A673 (cell line): ENCODE results near the gene ATRN. TPM values are rescaled to one million over a fixed set of nuclear protein-coding genes. Genes with fewer than 3 reads are reported as not detected.

Source experiments
- BruUV-seq: library from RNA; stranded (reverse); fragments of 400-500 nt; replicated peaks from 2 replicates; lab custom pipeline; 2021; lab: Mats Ljungman, UMichigan
- CTCF ChIA-PET: fragments of 300-600 bp; sonication (Branson Sonifier 250); formaldehyde crosslinking; loops from one replicate; lab custom pipeline; 2022; ENCODE audit warnings: antibody characterized with exemption; lab: Charles Lee
- POLR2A ChIA-PET: fragments of 300-600 bp; sonication (Branson Sonifier 250); formaldehyde crosslinking; loops from one replicate; lab custom pipeline; 2022; ENCODE audit warnings: antibody characterized with exemption; ENCODE audit not compliant: low non-redundant PET; lab: Charles Lee
- DNase-seq: peaks from one replicate; pipeline ENCODE4 v3.0.0-alpha.2; 2015; ENCODE audit warnings: low spot score
- H3K27ac ChIP-seq: fragments of 200-600 bp; sonication (generic); 2 replicates; pipeline ENCODE4 v1.5.1; 2016; ENCODE audit warnings: mixed run types, low read depth, mild to moderate bottlenecking, mixed read lengths, antibody characterized with exemption, low read length; ENCODE audit not compliant: poor library complexity, severe bottlenecking
- H3K27me3 ChIP-seq: fragments of 200-600 bp; sonication (generic); replicated peaks from 2 replicates; pipeline ENCODE4 v1.6.1; 2017; ENCODE audit warnings: mixed run types, low read depth, mild to moderate bottlenecking, mixed read lengths, antibody characterized with exemption, low read length; ENCODE audit not compliant: insufficient read depth, poor library complexity
- H3K36me3 ChIP-seq: fragments of 200-600 bp; sonication (generic); 2 replicates; pipeline ENCODE4 v1.6.1; 2016; ENCODE audit warnings: mixed run types, mild to moderate bottlenecking, mixed read lengths, antibody characterized with exemption, low read length; ENCODE audit not compliant: insufficient read depth, poor library complexity, severe bottlenecking
- H3K4me1 ChIP-seq: fragments of 200-600 bp; sonication (generic); 2 replicates; pipeline ENCODE4 v1.6.1; 2017; ENCODE audit warnings: mixed run types, mild to moderate bottlenecking, mixed read lengths, antibody characterized with exemption, low read length; ENCODE audit not compliant: insufficient read depth, poor library complexity, severe bottlenecking
- H3K4me3 ChIP-seq: fragments of 200-600 bp; sonication (generic); 2 replicates; pipeline ENCODE4 v1.5.1; 2016; ENCODE audit warnings: low read depth, mixed run types, mild to moderate bottlenecking, mixed read lengths, low read length; ENCODE audit not compliant: poor library complexity, severe bottlenecking
- H3K9me3 ChIP-seq: fragments of 200-600 bp; sonication (generic); 2 replicates; pipeline ENCODE4 v1.6.1; 2016; ENCODE audit warnings: mixed run types, low read depth, mild to moderate bottlenecking, mixed read lengths, antibody characterized with exemption, low read length; ENCODE audit not compliant: poor library complexity, severe bottlenecking
- EZH2 ChIP-seq: fragments of 200-600 bp; sonication (generic); IDR thresholded peaks from 2 replicates; pipeline ENCODE4 v1.6.1; 2017; ENCODE audit warnings: borderline replicate concordance, low read depth, mild to moderate bottlenecking, mixed read lengths, antibody characterized with exemption, low read length; ENCODE audit not compliant: poor library complexity, severe bottlenecking
- intact Hi-C: fragments of 100-400 bp; cut with micrococcal nuclease; formaldehyde crosslinking; loops from one replicate; pipeline ENCODE4 v1.10.0; 2022; ENCODE audit not compliant: unreplicated experiment
- total RNA-seq: library from RNA; stranded (reverse); gene quantifications from 2 replicates; pipeline ENCODE4 v1.2.3, GENCODE V29; 2021
- TF ChIP-seq, protein P1 (sequence below): fragments of 300-800, 200-600 bp; sonication (generic); conservative IDR thresholded peaks from 2 replicates; pipeline ENCODE4 v1.5.1; 2017; ENCODE audit warnings: low read depth, mild to moderate bottlenecking, antibody characterized with exemption, low read length, moderate library complexity, mixed read lengths

The ATRN gene
- total RNA-seq, 1 experiment from 2014 or later = 27.1 TPM

DNA sequence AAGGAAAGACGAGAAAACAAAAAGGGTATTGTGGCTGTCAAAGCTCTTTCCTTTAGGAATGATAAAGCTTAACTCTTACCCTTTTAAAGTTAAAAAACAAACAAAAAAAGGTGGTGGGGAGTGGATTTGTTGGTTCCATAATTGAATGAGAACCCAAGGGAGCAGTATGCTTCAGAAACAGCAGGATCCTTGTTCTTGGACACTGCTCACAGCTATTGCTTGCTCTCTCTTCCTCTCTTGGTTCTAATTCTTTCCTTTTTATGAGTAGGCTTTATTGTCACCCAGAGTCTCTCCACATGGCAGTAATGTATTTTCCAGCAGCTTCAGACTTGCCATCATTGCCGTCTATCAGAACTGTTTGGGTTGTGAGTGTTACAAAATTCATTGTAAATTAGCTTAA is 18.7 kb upstream of the ATRN start:
- H3K36me3 ChIP-seq = no peaks in the 10 kb centered on the region
- ChIA-PET POLR2A (interaction anchor here (0.6 to 1.0 kb wide), 2 partner anchors 10 to 18 kb away, joined by 4 to 6 read pairs; no protein-coding TSS in a partner anchor), CTCF (no interaction called here)
- intact Hi-C loops = no loop called here
- no peaks in the 10 kb centered on the region for H3K27me3 ChIP-seq
- no TSS peak for BruUV-seq
- H3K27ac ChIP-seq = no peak overlapping the region
- no peaks in the 10 kb centered on the region for H3K9me3 ChIP-seq
- H3K4me3 ChIP-seq = no peak overlapping the region
- peaks cover 22% of the 10 kb centered on the region for H3K4me1 ChIP-seq
- peak; percentile 48 for DNase-seq
- TF ChIP-seq, protein P1, sequence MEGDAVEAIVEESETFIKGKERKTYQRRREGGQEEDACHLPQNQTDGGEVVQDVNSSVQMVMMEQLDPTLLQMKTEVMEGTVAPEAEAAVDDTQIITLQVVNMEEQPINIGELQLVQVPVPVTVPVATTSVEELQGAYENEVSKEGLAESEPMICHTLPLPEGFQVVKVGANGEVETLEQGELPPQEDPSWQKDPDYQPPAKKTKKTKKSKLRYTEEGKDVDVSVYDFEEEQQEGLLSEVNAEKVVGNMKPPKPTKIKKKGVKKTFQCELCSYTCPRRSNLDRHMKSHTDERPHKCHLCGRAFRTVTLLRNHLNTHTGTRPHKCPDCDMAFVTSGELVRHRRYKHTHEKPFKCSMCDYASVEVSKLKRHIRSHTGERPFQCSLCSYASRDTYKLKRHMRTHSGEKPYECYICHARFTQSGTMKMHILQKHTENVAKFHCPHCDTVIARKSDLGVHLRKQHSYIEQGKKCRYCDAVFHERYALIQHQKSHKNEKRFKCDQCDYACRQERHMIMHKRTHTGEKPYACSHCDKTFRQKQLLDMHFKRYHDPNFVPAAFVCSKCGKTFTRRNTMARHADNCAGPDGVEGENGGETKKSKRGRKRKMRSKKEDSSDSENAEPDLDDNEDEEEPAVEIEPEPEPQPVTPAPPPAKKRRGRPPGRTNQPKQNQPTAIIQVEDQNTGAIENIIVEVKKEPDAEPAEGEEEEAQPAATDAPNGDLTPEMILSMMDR = no peak
- TF ChIP-seq EZH2 = no peak

DNA sequence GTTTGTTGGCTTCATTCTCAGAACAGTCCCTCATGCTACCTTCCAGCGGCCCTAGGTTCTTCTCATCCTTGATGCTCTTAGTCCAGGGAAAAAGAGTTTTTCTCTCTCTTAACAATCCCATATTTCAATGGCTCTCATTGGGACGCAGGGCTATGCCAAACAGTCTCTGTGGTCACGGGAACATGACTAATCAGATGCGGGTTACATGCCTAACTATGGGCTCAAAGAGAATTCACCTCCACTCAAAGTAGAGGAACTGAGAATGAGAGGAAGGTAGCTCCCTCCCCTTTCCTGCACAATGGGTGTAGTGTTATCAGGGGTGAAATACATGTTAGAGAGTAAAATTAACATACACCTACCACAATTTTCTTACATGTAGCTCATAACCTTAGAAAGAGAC is 18.1 kb upstream of the ATRN start:
- peaks cover 22% of the 10 kb centered on the region for H3K4me1 ChIP-seq
- TF ChIP-seq EZH2 = no peak
- TF ChIP-seq, protein P1 = no peak
- POLR2A ChIA-PET = interaction anchor here (1.0 kb wide), 1 partner anchor 18 kb away, joined by 6 read pairs; no protein-coding TSS in a partner anchor
- H3K27ac ChIP-seq = no peak overlapping the region
- CTCF ChIA-PET = no interaction called here
- BruUV-seq = no TSS peak
- H3K9me3 ChIP-seq = no peaks in the 10 kb centered on the region
- no peaks in the 10 kb centered on the region for H3K36me3 ChIP-seq
- intact Hi-C loops = no loop called here
- no peak overlapping the region for H3K4me3 ChIP-seq
- no peak for DNase-seq
- no peaks in the 10 kb centered on the region for H3K27me3 ChIP-seq

DNA sequence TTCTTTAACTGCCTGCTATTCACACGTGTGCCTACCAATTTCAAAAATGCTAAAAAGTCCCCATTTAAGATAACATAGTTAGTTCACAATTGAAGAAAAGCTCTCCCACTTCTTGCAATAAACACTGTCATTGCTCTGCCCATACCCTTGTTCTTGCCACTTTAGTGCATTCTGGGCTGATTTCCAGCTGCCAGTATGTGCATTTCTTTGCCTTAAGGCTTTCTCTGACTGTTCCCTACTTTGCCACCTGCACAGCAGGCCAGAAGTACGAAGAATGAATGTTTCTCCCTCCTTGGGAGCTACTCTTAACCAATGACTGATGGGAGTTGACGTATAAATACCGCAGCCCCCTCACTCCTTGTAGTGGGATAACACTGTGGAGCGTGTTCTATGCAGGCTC is 16.0 kb upstream of the ATRN start:
- ChIA-PET POLR2A (no interaction called here), CTCF (no interaction called here)
- no peaks in the 10 kb centered on the region for H3K36me3 ChIP-seq
- TF ChIP-seq, protein P1 = no peak
- no peak for TF ChIP-seq EZH2
- DNase-seq = peak; percentile 47
- H3K4me3 ChIP-seq = no peak overlapping the region
- no TSS peak for BruUV-seq
- intact Hi-C loops = no loop called here
- no peaks in the 10 kb centered on the region for H3K27me3 ChIP-seq
- H3K9me3 ChIP-seq = no peaks in the 10 kb centered on the region
- H3K27ac ChIP-seq = no peak overlapping the region
- peaks cover 27% of the 10 kb centered on the region for H3K4me1 ChIP-seq
